Measurements from ENCODE around the gene MRPL43. TPM values are rescaled to one million over a fixed set of nuclear protein-coding genes. Genes with fewer than 3 reads are reported as not detected.

MRPL43 gene
- polyA plus RNA-seq, 1 donor: 83.3 TPM

Other genes starting within 250 kb of the MRPL43 start
- gene PAX2, start 241.9 kb downstream of the MRPL43 start, polyA plus RNA-seq: 0.06 TPM
- gene SLF2, start 74.5 kb downstream of the MRPL43 start, polyA plus RNA-seq: 29.1 TPM
- 121 TPM for gene SEMA4G, start 18.0 kb downstream of the MRPL43 start, polyA plus RNA-seq
- gene TWNK, start within 50 bp of the MRPL43 start, polyA plus RNA-seq: 9.8 TPM
- gene LZTS2, start 12.3 kb upstream of the MRPL43 start, polyA plus RNA-seq: 56.8 TPM
- gene PDZD7, start 43.6 kb upstream of the MRPL43 start, polyA plus RNA-seq: 95.8 TPM
- 274 TPM for gene SFXN3, start 43.7 kb upstream of the MRPL43 start, polyA plus RNA-seq
- 29.0 TPM for gene KAZALD1, start 74.5 kb upstream of the MRPL43 start, polyA plus RNA-seq
- gene TLX1, start 143.8 kb upstream of the MRPL43 start, polyA plus RNA-seq: 0.57 TPM
- gene LBX1, start 242.0 kb upstream of the MRPL43 start, polyA plus RNA-seq: 0.03 TPM

Measured in large intestine (tissue), 1 donor.